Activated CD4-positive, alpha-beta T cell treated with anti-CD3 and anti-CD28 coated beads, Interleukin-2, amount 50 U/mL, for 48 hours (primary cell): ENCODE measurements around the gene MDFIC2.

Experiments
- DNase-seq, 2 experiments: peaks; one replicate each; pipeline ENCODE4 v3.0.0-alpha.2; 2020

Gene MDFIC2

GRCh38 chr3:70177881-70178645 is 134.4 kb downstream of the MDFIC2 start:
- DNase-seq = no peak

- no peak for DNase-seq
Measured at GRCh38 chr3:70176224-70176623, 136.2 kb downstream of the MDFIC2 start.

- no peak for DNase-seq
Measured at GRCh38 chr3:70156808-70157207, 155.6 kb downstream of the MDFIC2 start.

GRCh38 chr3:70150599-70150998 is 161.8 kb downstream of the MDFIC2 start:
- DNase-seq = no peak

- DNase-seq = no peak
Measured at GRCh38 chr3:70149714-70150400, 162.6 kb downstream of the MDFIC2 start.
